Kidney capillary endothelial cell (primary cell): ENCODE measurements around the gene ATAD3C.
"Not testable (repeated sequence)": the region's sequence is repeated elsewhere in the genome, so short reads cannot be mapped to it uniquely, and the experiment has no call there.

Experiments
- DNase-seq: peaks from one replicate; pipeline ENCODE4 v3.0.0-alpha.2; 2018; ENCODE audit warnings: low spot score

ATAD3C gene

GRCh38 chr1:1510912-1511532 is 61.5 kb downstream of the ATAD3C start:
- peak; percentile 30 for DNase-seq

- DNase-seq: peak; percentile 94
These were observed 62.2 kb downstream of the ATAD3C start, which contains the start of gene ATAD3A for GRCh38 chr1:1511533-1512285. Gene ATAD3A (plus strand): TSS chr1:1512162. CDS start chr1:1512269, 107 bp downstream.

- DNase-seq: not testable (repeated sequence)
These were observed 62.9 kb downstream of the ATAD3C start for GRCh38 chr1:1512425-1512824.

GRCh38 chr1:1513675-1514074 is 64.2 kb downstream of the ATAD3C start:
- not testable (repeated sequence) for DNase-seq

- not testable (repeated sequence) for DNase-seq
These were observed 64.9 kb downstream of the ATAD3C start for GRCh38 chr1:1514376-1514775.

- not testable (repeated sequence) for DNase-seq
These were observed 67.4 kb downstream of the ATAD3C start for GRCh38 chr1:1516923-1517322.

- DNase-seq: no peak
These were observed 68.6 kb downstream of the ATAD3C start for GRCh38 chr1:1517973-1518620.

DNA sequence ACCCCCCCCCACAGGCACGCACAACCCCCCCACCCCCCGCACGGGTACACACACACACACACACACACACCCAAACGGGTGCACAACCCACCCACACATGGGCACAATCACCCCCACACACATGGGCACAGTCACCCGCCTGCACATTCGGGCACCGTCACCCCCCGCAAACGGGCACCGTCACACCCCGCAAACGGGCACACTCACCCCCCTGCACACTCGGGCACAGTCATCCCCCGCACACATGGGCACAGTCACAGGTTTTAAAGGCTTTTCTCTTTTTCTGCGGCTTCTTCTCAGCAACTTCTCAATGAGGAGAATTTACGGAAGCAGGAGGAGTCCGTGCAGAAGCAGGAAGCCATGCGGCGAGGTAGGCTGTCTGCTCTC is 69.1 kb downstream of the ATAD3C start:
- DNase-seq: not testable (repeated sequence)
